Measurements from ENCODE around the gene SH3YL1.

Gene SH3YL1

DNA sequence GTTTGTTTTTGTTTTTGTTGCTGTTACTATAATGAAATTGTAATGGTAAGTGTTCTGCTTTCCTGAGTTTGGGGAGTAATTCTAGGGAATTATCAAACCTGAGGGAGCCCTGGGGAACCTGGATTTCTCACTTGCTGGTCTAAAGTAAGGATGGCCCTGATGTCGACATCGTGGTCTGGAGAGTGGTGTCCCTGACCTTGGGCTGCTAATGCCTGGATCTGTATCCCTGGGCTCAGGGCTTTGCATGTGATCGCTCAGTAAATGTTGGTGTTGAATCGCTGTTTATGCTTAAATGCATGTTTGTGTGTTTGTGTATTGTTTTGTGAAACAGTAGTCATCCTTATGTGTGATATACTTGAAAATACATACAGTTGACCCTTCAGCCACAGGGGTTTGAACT, 7.0 kb upstream of the SH3YL1 start:
- no peak overlapping the region for H3K27ac Mint-ChIP-seq
- no peaks in the 10 kb centered on the region for H3K9me3 Mint-ChIP-seq
- H3K27me3 Mint-ChIP-seq, result no peaks in the 10 kb centered on the region
- H3K4me1 Mint-ChIP-seq, result peaks cover 61% of the 10 kb centered on the region
- peaks cover 6% of the 10 kb centered on the region for H3K36me3 Mint-ChIP-seq
- H3K4me3 Mint-ChIP-seq, result no peak overlapping the region

DNA sequence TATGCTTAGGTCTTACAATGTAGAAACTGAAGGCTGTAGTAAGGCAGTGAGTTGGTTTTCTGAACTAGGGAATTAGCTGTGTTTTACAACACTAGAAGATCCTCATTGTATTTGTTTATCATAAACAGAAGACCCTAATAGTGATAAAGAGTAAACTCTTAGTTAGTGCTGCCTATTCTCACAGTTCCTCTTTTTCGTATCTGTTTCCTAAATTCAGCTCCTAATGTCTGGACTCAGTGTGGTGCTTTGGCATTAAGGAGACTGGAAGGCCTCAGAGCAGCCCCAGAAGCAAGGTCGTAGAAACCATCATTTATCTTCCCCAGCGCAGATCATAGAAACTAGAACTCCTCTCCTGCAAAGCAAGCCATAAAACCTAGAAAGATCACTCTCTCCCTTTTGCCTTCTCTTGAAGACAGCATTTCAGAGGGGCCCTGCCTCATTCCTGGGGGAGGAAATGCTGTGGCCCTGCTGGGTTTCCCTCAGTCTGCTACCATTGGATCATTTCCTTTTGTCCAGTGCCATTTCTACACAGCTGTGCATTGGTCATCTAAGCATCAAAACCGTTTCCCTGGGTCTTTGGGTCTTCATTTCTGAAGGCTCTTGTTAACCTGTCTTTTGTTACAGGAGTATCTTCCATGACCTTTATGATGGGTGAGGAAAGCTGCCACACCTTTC, 5.7 kb upstream of the SH3YL1 start:
- peaks cover 6% of the 10 kb centered on the region for H3K36me3 Mint-ChIP-seq
- no peaks in the 10 kb centered on the region for H3K27me3 Mint-ChIP-seq
- no peak overlapping the region for H3K4me3 Mint-ChIP-seq
- no peaks in the 10 kb centered on the region for H3K9me3 Mint-ChIP-seq
- no peak overlapping the region for H3K27ac Mint-ChIP-seq
- peaks cover 62% of the 10 kb centered on the region for H3K4me1 Mint-ChIP-seq

GRCh38 chr2:268323-268722, 4.5 kb upstream of the SH3YL1 start:
- H3K9me3 Mint-ChIP-seq, result no peaks in the 10 kb centered on the region
- no peak overlapping the region for H3K27ac Mint-ChIP-seq
- no peaks in the 10 kb centered on the region for H3K27me3 Mint-ChIP-seq
- no peak overlapping the region for H3K4me3 Mint-ChIP-seq
- H3K36me3 Mint-ChIP-seq, result peaks cover 6% of the 10 kb centered on the region
- H3K4me1 Mint-ChIP-seq, result peaks cover 61% of the 10 kb centered on the region

GRCh38 chr2:264493-265468, 949 bp upstream of the SH3YL1 start, which contains the start of gene ACP1:
Gene ACP1, plus strand, starts transcription at chr2:264947. Its CDS starts 18 bp downstream, at chr2:264965.
- Mint-ChIP-seq H3K36me3 (peaks cover 6% of the 10 kb centered on the region), H3K4me1 (peaks cover 55% of the 10 kb centered on the region), H3K4me3 (peak within 1 kb of the TSS; percentile 95), H3K27ac (peak within 1 kb of the TSS; percentile 98), H3K27me3 (no peaks in the 10 kb centered on the region), H3K9me3 (no peaks in the 10 kb centered on the region)

DNA sequence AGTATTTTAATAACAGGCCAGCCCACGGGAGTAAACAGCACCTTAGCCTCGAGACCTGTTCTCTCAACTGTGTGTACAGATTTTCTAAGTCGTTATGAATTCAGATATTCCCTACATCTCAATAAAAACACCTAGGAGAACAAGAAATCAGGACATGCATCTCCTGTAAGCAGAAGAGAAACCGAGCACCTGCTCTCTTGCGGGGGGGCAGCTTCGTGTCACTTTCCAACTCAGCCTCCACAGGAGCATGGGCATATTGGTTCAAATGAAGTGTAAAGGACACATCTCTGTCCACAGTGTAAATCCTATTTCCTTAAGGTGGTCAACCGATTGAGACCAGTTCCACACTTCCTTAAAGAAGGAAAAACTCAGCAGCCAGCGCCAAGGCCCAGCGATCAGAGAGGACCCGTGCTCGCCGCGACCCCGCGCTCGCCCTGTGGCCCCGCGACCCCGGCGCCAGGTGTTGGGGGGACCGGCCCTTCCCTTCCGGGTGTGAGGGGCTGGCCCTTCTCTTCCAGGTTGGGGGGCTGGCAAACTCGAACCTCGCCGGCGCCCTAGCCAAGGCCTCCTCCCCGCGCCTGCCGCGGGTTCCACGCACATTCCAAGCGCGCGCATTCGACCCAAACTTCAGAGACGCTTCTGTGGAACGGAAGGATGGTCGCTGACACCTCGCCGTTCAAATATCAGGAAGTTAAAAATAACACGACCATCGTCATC, 652 bp downstream of the SH3YL1 start:
- H3K9me3 Mint-ChIP-seq, result peaks cover 3% of the 10 kb centered on the region
- peaks cover 42% of the 10 kb centered on the region for H3K4me1 Mint-ChIP-seq
- peaks cover 13% of the 10 kb centered on the region for H3K36me3 Mint-ChIP-seq
- H3K27ac Mint-ChIP-seq, result peak overlapping the region; percentile 70
- peak overlapping the region; percentile 74 for H3K4me3 Mint-ChIP-seq
- no peaks in the 10 kb centered on the region for H3K27me3 Mint-ChIP-seq

DNA sequence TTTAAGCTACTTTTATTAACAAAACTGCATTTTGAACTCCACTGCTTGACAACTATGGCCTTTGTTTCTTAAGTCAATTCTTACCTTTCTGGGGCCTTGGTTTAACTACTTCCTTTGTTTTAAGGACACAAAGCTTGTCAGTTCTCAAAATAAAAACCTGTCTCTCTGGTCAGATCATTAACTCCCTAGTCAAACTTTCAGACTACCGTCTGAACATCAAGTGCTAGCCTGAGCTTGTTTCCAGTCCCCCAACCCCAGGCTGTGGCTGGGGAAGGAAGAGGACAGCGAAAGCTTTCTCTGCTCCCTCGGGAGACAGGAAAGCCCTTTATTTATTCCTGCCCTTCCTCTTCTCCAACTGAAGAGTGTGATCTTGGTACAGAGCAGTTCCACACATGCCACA, 1.7 kb downstream of the SH3YL1 start:
- Mint-ChIP-seq H3K4me1 (peaks cover 32% of the 10 kb centered on the region), H3K27me3 (no peaks in the 10 kb centered on the region), H3K9me3 (peaks cover 8% of the 10 kb centered on the region), H3K4me3 (peak overlapping the region; percentile 69), H3K36me3 (peaks cover 19% of the 10 kb centered on the region), H3K27ac (peak overlapping the region; percentile 59)

- no peaks in the 10 kb centered on the region for H3K27me3 Mint-ChIP-seq
- H3K4me3 Mint-ChIP-seq, result no peak overlapping the region
- peaks cover 19% of the 10 kb centered on the region for H3K36me3 Mint-ChIP-seq
- no peak overlapping the region for H3K27ac Mint-ChIP-seq
- peaks cover 8% of the 10 kb centered on the region for H3K9me3 Mint-ChIP-seq
- peaks cover 17% of the 10 kb centered on the region for H3K4me1 Mint-ChIP-seq
These were observed 3.2 kb downstream of the SH3YL1 start for GRCh38 chr2:260507-261161.

- H3K36me3 Mint-ChIP-seq, result peaks cover 19% of the 10 kb centered on the region
- H3K27me3 Mint-ChIP-seq, result no peaks in the 10 kb centered on the region
- H3K27ac Mint-ChIP-seq, result no peak overlapping the region
- no peak overlapping the region for H3K4me3 Mint-ChIP-seq
- H3K9me3 Mint-ChIP-seq, result peaks cover 8% of the 10 kb centered on the region
- H3K4me1 Mint-ChIP-seq, result peaks cover 16% of the 10 kb centered on the region
These were observed 4.0 kb downstream of the SH3YL1 start for GRCh38 chr2:259789-260331.

- peaks cover 19% of the 10 kb centered on the region for H3K36me3 Mint-ChIP-seq
These were observed 4.9 kb downstream of the SH3YL1 start for GRCh38 chr2:258933-259332.

GRCh38 chr2:257842-258241, 6.0 kb downstream of the SH3YL1 start:
- Mint-ChIP-seq H3K4me1 (peaks cover 13% of the 10 kb centered on the region), H3K36me3 (peaks cover 19% of the 10 kb centered on the region), H3K4me3 (no peak overlapping the region), H3K9me3 (peaks cover 8% of the 10 kb centered on the region), H3K27ac (no peak overlapping the region), H3K27me3 (no peaks in the 10 kb centered on the region)

More at GRCh38 chr2:258933-259332, 4.9 kb downstream of the SH3YL1 start:
- H3K9me3 Mint-ChIP-seq, result peaks cover 8% of the 10 kb centered on the region
- peaks cover 16% of the 10 kb centered on the region for H3K4me1 Mint-ChIP-seq
- no peak overlapping the region for H3K27ac Mint-ChIP-seq
- H3K4me3 Mint-ChIP-seq, result no peak overlapping the region
- H3K27me3 Mint-ChIP-seq, result no peaks in the 10 kb centered on the region

DNA sequence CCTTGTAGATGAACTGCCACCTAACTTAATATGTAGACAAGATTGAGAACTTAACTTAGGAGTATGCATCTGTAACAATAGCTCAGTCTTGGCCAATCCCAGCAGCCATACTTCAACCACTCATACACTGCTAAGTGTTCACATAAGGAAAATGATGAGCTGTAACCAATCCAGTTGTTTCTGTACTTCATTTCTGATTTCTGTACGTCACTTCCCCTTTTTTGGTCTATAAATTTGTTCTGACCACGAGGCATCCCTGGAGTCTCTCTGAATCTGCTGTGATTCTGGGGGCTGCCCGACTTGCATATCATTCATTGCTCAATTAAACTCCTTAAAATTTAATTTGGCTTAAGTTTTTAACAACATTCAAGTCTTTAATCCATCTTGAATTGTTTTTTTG, 6.4 kb downstream of the SH3YL1 start:
- Mint-ChIP-seq H3K27ac (no peak overlapping the region), H3K27me3 (no peaks in the 10 kb centered on the region), H3K9me3 (peaks cover 8% of the 10 kb centered on the region), H3K4me3 (no peak overlapping the region), H3K4me1 (peaks cover 9% of the 10 kb centered on the region), H3K36me3 (peaks cover 19% of the 10 kb centered on the region)

- no peak overlapping the region for H3K27ac Mint-ChIP-seq
- H3K4me1 Mint-ChIP-seq, result peaks cover 3% of the 10 kb centered on the region
- no peaks in the 10 kb centered on the region for H3K27me3 Mint-ChIP-seq
- H3K36me3 Mint-ChIP-seq, result peaks cover 23% of the 10 kb centered on the region
- H3K4me3 Mint-ChIP-seq, result no peak overlapping the region
- peaks cover 8% of the 10 kb centered on the region for H3K9me3 Mint-ChIP-seq
These were observed 7.7 kb downstream of the SH3YL1 start for GRCh38 chr2:256094-256493.

- Mint-ChIP-seq H3K27me3 (no peaks in the 10 kb centered on the region), H3K4me1 (peaks cover under 1% of the 10 kb centered on the region), H3K9me3 (peaks cover 8% of the 10 kb centered on the region), H3K4me3 (no peak overlapping the region), H3K36me3 (peaks cover 21% of the 10 kb centered on the region), H3K27ac (no peak overlapping the region)
These were observed 8.6 kb downstream of the SH3YL1 start for GRCh38 chr2:255195-255594.

DNA sequence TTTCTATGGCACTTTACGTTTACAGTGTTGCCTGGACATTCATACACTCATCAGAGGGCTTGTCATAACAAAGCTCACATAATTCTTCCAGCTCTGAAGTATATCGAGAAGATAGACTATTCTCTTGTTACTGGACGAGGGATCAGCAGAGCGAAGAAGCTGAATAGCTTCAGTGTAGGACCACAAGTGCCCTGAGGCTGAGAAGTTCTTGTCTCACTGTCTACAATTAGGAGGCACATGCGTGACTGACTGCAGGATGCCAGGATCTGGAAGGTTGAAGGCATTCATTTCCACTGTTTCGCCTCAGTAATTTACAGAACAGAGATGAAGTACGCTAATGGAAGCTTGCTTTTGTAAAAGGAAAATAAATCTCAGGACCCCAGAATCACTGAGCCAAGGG, 9.6 kb downstream of the SH3YL1 start:
- no peaks in the 10 kb centered on the region for H3K27me3 Mint-ChIP-seq
- H3K27ac Mint-ChIP-seq, result no peak overlapping the region
- H3K36me3 Mint-ChIP-seq, result peaks cover 19% of the 10 kb centered on the region
- no peak overlapping the region for H3K4me3 Mint-ChIP-seq
- no peaks in the 10 kb centered on the region for H3K4me1 Mint-ChIP-seq
- H3K9me3 Mint-ChIP-seq, result peaks cover 8% of the 10 kb centered on the region

GRCh38 chr2:253202-253638, 10.6 kb downstream of the SH3YL1 start:
- Mint-ChIP-seq H3K27ac (no peak overlapping the region), H3K4me3 (no peak overlapping the region), H3K9me3 (peaks cover 5% of the 10 kb centered on the region), H3K36me3 (peaks cover 15% of the 10 kb centered on the region), H3K27me3 (no peaks in the 10 kb centered on the region), H3K4me1 (no peaks in the 10 kb centered on the region)
